H1 (cell line): Measurements from ENCODE around the gene RSPO3. TPM values are rescaled to one million over a fixed set of nuclear protein-coding genes. Genes with fewer than 3 reads are reported as not detected.

Experiments used
- BACH1 ChIP-seq: IDR thresholded peaks from 2 replicates; pipeline ENCODE4 v1.6.1; 2012; ENCODE audit warnings: low read length, improper control_type of control experiment
- CEBPB ChIP-seq: IDR thresholded peaks from 2 replicates; pipeline ENCODE4 v1.6.1; 2012; ENCODE audit warnings: low read depth, low read length
- EZH2 ChIP-seq: fragments of 200-600 bp; sonication (generic); IDR thresholded peaks from 2 replicates; pipeline ENCODE4 v1.7.1; 2012; ENCODE audit warnings: low read depth, mild to moderate bottlenecking, moderate library complexity, low read length, inconsistent platforms; ENCODE audit not compliant: severe bottlenecking
- KDM1A ChIP-seq: fragments of 200-600, 300-600 bp; sonication (generic); IDR thresholded peaks from 2 replicates; pipeline ENCODE4 v1.7.1; 2016; ENCODE audit warnings: mild to moderate bottlenecking, low read length, borderline replicate concordance
- KDM5A ChIP-seq: fragments of 200-600 bp; IDR thresholded peaks from 2 replicates; pipeline ENCODE4 v1.7.1; 2012; ENCODE audit warnings: mild to moderate bottlenecking, low read length, inconsistent platforms, mixed read lengths
- PHF8 ChIP-seq: fragments of 200-600 bp; sonication (generic); conservative IDR thresholded peaks from 2 replicates; pipeline ENCODE4 v1.7.1; 2012; ENCODE audit warnings: low read depth, mild to moderate bottlenecking, inconsistent platforms, low read length, moderate library complexity
- RAD21 ChIP-seq, 2 experiments: IDR thresholded peaks in 1 of 2; conservative IDR thresholded peaks in 1 of 2; 2 replicates each; pipeline ENCODE4 v1.6.1; 2011; ENCODE audit warnings: low read depth in 2 of 2, low read length in 2 of 2, improper control_type of control experiment in 1 of 2, inconsistent platforms in 1 of 2, mild to moderate bottlenecking in 1 of 2, moderate library complexity in 1 of 2
- RBBP5 ChIP-seq: IDR thresholded peaks from 2 replicates; pipeline ENCODE4 v1.7.1; 2012; ENCODE audit warnings: low read depth, mild to moderate bottlenecking, inconsistent platforms, low read length, moderate library complexity, borderline replicate concordance
- RXRA ChIP-seq: IDR thresholded peaks from 2 replicates; pipeline ENCODE4 v1.6.1; 2011; ENCODE audit warnings: low read depth, mild to moderate bottlenecking, low read length, moderate library complexity; ENCODE audit not compliant: insufficient read depth
- TBP ChIP-seq: IDR thresholded peaks from 2 replicates; pipeline ENCODE4 v1.6.1; 2011; ENCODE audit warnings: low read depth, low read length, improper control_type of control experiment
- TEAD4 ChIP-seq: IDR thresholded peaks from 2 replicates; pipeline ENCODE4 v1.6.1; 2012; ENCODE audit warnings: low read depth, low read length, inconsistent platforms, mixed read lengths
- YY1 ChIP-seq: IDR thresholded peaks from 2 replicates; pipeline ENCODE4 v1.6.1; 2011; ENCODE audit warnings: low read depth, mild to moderate bottlenecking, low read length
- polyA plus RNA-seq, 7 experiments: library from polyadenylated mRNA; depleted of rRNA in 3 of 7; stranded (reverse) in 5 of 7; unstranded in 2 of 7; fragments of >200 nt in 5 of 7; fragments of 200-250 nt in 2 of 7; gene quantifications; 1 replicate in 5 of 7; 2 replicates in 1 of 7; 4 replicates in 1 of 7; pipeline versions ENCODE4 v1.2.1 to v1.2.3, GENCODE V29; 2011 to 2013; ENCODE audit warnings: missing spikeins in 2 of 7, mixed read lengths in 2 of 7
- total RNA-seq: library from RNA; stranded (reverse); fragmentation: NEBNext Ultra II Directional; extraction: Animal tissue kit (Norgen Biotek cat#: 25700); gene quantifications from 2 replicates; pipeline ENCODE4 v1.2.1, GENCODE V29; 2021
- TF ChIP-seq, protein P1 (sequence below): IDR thresholded peaks from 2 replicates; pipeline ENCODE4 v1.6.1; 2012; ENCODE audit warnings: inconsistent platforms

The RSPO3 gene
- total and polyA plus RNA-seq, 2 of the 8 experiments (the other 6 are each of a cell fraction or from before 2014, with no cell fraction given), result not detected

- TF ChIP-seq EZH2, result peak; percentile 66
- no peak for TF ChIP-seq YY1
- TF ChIP-seq CEBPB, result 0 out of 2 replicates have a peak, but pooled peaks have one; percentile 8
- 0 out of 2 replicates have a peak, but pooled peaks have one; percentile 13 for TF ChIP-seq TBP
- no peak for TF ChIP-seq KDM1A
- no peak for TF ChIP-seq PHF8
- TF ChIP-seq, protein P1, sequence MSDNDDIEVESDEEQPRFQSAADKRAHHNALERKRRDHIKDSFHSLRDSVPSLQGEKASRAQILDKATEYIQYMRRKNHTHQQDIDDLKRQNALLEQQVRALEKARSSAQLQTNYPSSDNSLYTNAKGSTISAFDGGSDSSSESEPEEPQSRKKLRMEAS, result 0 out of 2 replicates have a peak, but pooled peaks have one; percentile 27
- TF ChIP-seq RBBP5, result no peak
- peak; percentile 99 to 100 for TF ChIP-seq RAD21 (IDR thresholded peaks at IDR 0.05 in 1 of 2, conservative IDR thresholded peaks at IDR 0.05 in 1 of 2; ENCODE audit: low read depth in 2 of 2, low read length in 2 of 2)
- no peak for TF ChIP-seq TEAD4
- no peak for TF ChIP-seq KDM5A
- no peak for TF ChIP-seq BACH1
- TF ChIP-seq RXRA, result no peak
- TF ChIP-seq, all 59 proteins: peak for 7
These were observed 2.5 kb downstream of the RSPO3 start (continued) for GRCh38 chr6:127120787-127121636.
